Uterus (tissue), 4 donors: ENCODE results near the gene RAB9A. TPM values are rescaled to one million over a fixed set of nuclear protein-coding genes. Genes with fewer than 3 reads are reported as not detected.

Experiments used
- DNase-seq, 2 donors: peaks; one replicate each; pipeline ENCODE4 v3.0.0-alpha.2; 2019 to 2020
- H3K27ac ChIP-seq, 2 donors: fragments of 200-600 bp; sonication (generic); 1 replicate in 1 of 2; 2 replicates in 1 of 2; pipeline ENCODE4 v1.5.1; 2016 to 2018
- H3K27me3 ChIP-seq, 2 donors: fragments of 200-600 bp; sonication (generic); one replicate each; pipeline ENCODE4 v1.5.1; 2018 to 2019; ENCODE audit warnings: control low read depth in 1 of 2
- H3K36me3 ChIP-seq, 2 donors: fragments of 200-600 bp; sonication (generic); one replicate each; pipeline ENCODE4 v1.5.1; 2019; ENCODE audit warnings: control low read depth in 1 of 2
- H3K4me1 ChIP-seq, 2 donors: fragments of 200-600 bp; sonication (generic); one replicate each; pipeline ENCODE4 v1.5.1; 2018 to 2019; ENCODE audit warnings: control low read depth in 1 of 2
- H3K4me3 ChIP-seq, 2 donors: fragments of 200-600 bp; sonication (generic); 1 replicate in 1 of 2; 2 replicates in 1 of 2; pipeline ENCODE4 v1.5.1; 2018 to 2019; ENCODE audit warnings: mild to moderate bottlenecking in 1 of 2
- H3K9me3 ChIP-seq, 2 donors: fragments of 200-600 bp; sonication (generic); one replicate each; pipeline ENCODE4 v1.5.1; 2019; ENCODE audit warnings: control low read depth in 1 of 2
- POLR2A ChIP-seq, 2 donors: fragments of 450-650 bp; IDR thresholded peaks; one replicate each; pipeline ENCODE4 v1.6.1; 2016; ENCODE audit warnings: antibody characterized with exemption in 2 of 2, mild to moderate bottlenecking in 1 of 2, moderate library complexity in 1 of 2
- intact Hi-C: fragments of 100-400 bp; cut with DNase I; formaldehyde crosslinking; loops from one replicate; pipeline ENCODE4 v1.15.1; 2023; ENCODE audit warnings: low total_unique reads
- total RNA-seq, 4 donors: library from RNA; depleted of rRNA in 3 of 4; stranded (reverse); fragments of >200 nt in 3 of 4; gene quantifications; one replicate each; pipeline versions ENCODE4 v1.1.0 to v1.2.4, GENCODE V29; 2014 to 2023
- TF ChIP-seq, protein P1 (sequence below), 4 experiments: fragments of 200-600 bp in 2 of 4; fragments of 450-650 bp in 2 of 4; sonication (generic) in 2 of 4; IDR thresholded peaks; one replicate each; pipeline ENCODE4 v1.5.1; 2016 to 2019; ENCODE audit warnings: antibody characterized with exemption in 4 of 4, mild to moderate bottlenecking in 2 of 4, moderate library complexity in 1 of 4
- donor health status: DM: yes; HTN: yes; CAD: no.

RAB9A gene
- total RNA-seq, 4 donors from 2014 or later, result 27.2 to 40.2 (median 28.2) TPM

DNA sequence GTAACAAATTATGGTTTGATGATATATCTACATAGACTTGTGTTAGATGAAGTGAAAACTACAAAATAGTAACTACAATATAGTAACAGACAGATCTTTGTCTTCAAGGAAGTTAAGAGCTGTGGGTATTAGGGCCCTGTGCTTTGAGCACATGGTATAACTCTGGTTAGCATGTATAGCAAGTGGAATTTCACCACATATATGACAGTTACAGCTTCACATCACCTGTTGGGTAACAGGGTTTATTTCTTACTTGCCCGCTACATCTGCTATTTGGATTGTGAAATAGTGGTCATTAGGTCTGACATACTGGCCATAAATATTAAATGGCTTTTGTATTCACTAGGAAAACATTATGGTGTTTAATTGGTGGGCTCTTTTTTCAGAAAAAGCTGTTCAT, 65.8 kb downstream of the RAB9A start:
- H3K4me3 ChIP-seq, result no peak overlapping the region
- intact Hi-C loops, result no loop called here
- no peak for DNase-seq
- no peaks in the 10 kb centered on the region for H3K4me1 ChIP-seq
- H3K9me3 ChIP-seq, result no peaks in the 10 kb centered on the region
- no peak overlapping the region for H3K27ac ChIP-seq
- TF ChIP-seq, protein P1, sequence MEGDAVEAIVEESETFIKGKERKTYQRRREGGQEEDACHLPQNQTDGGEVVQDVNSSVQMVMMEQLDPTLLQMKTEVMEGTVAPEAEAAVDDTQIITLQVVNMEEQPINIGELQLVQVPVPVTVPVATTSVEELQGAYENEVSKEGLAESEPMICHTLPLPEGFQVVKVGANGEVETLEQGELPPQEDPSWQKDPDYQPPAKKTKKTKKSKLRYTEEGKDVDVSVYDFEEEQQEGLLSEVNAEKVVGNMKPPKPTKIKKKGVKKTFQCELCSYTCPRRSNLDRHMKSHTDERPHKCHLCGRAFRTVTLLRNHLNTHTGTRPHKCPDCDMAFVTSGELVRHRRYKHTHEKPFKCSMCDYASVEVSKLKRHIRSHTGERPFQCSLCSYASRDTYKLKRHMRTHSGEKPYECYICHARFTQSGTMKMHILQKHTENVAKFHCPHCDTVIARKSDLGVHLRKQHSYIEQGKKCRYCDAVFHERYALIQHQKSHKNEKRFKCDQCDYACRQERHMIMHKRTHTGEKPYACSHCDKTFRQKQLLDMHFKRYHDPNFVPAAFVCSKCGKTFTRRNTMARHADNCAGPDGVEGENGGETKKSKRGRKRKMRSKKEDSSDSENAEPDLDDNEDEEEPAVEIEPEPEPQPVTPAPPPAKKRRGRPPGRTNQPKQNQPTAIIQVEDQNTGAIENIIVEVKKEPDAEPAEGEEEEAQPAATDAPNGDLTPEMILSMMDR (IDR thresholded peaks at IDR 0.05), result no peak
- TF ChIP-seq POLR2A (IDR thresholded peaks at IDR 0.05), result no peak
- H3K27me3 ChIP-seq, result no peaks in the 10 kb centered on the region
- H3K36me3 ChIP-seq, result peaks cover 0 to 2% of the 10 kb centered on the region in 2 donors

DNA sequence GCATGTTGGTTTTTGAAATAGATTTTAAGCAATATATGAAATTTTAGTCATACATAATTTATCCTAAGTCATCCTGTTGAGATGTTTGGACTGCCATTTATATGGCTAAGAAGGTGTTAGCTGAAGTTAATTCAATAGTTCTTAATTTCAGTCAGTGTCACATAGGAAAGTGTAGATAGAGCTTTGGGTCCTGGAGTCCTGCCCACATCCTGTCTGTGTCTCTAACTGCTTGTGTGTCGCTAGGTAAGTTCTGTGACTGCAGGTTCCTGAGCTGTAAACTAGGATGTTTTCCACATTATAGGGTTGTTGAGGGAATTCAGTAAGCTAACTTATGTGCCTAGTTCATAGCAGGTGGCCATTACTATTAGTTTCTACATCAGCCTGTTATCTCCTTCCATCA, 66.3 kb downstream of the RAB9A start:
- H3K9me3 ChIP-seq, result no peaks in the 10 kb centered on the region
- intact Hi-C loops, result no loop called here
- peaks cover 0 to 2% of the 10 kb centered on the region in 2 donors for H3K36me3 ChIP-seq
- no peak overlapping the region for H3K27ac ChIP-seq
- H3K4me1 ChIP-seq, result no peaks in the 10 kb centered on the region
- DNase-seq, result no peak
- H3K4me3 ChIP-seq, result no peak overlapping the region
- TF ChIP-seq, protein P1 (IDR thresholded peaks at IDR 0.05), result no peak
- no peak for TF ChIP-seq POLR2A (IDR thresholded peaks at IDR 0.05)
- no peaks in the 10 kb centered on the region for H3K27me3 ChIP-seq

DNA sequence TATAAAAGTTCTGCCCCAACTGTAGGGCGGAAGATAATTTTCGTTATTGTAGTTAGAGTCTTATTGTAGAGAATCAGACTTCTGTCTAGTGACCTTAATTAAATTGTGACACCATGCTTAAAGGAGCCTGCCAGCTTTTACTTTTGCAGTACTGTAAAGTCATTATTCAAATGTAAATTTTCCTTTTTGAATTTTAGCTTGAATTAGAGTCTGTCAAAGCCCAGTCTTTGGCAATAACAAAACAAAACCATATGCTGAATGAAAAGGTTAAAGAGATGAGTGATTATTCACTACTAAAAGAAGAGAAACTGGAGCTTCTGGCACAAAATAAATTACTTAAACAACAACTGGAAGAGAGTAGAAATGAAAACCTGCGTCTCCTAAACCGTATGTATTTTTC, 67.5 kb downstream of the RAB9A start:
- H3K27me3 ChIP-seq, result no peaks in the 10 kb centered on the region
- intact Hi-C loops, result no loop called here
- no peak overlapping the region for H3K27ac ChIP-seq
- no peaks in the 10 kb centered on the region for H3K4me1 ChIP-seq
- H3K4me3 ChIP-seq, result no peak overlapping the region
- no peak for DNase-seq
- H3K9me3 ChIP-seq, result no peaks in the 10 kb centered on the region
- no peak for TF ChIP-seq POLR2A (IDR thresholded peaks at IDR 0.05)
- TF ChIP-seq, protein P1 (IDR thresholded peaks at IDR 0.05), result no peak
- H3K36me3 ChIP-seq, result peaks cover 0 to 2% of the 10 kb centered on the region in 2 donors

DNA sequence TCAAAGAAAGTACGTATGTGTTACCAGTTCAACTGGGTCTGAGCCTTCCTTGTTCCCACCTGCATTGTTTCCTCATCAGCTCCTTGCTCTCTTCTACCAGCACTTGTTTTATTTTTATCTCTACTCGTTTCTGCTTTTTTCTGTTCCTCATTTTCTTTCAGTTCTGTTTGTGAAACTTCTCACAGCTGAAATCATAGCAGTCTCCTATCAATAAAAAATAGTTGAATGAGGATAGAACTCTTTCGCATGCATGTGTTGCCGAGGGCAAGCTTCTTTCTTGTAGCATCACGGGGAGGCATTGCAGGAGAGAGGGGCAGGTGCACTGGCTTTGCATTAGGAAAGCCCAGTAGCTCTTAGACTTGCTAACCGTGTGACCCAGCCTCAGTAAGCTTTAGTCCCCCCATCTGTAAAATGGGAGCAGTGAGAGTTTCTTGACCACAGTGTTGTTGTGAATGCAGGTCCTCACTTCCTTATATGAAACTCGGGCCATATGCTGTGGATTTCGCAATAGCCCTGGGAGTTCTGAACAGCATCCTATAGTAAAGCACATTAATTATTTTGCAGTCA, 70.3 kb downstream of the RAB9A start:
- Histone ChIP-seq H3K36me3 (peaks cover 0 to 2% of the 10 kb centered on the region in 2 donors), H3K4me1 (no peaks in the 10 kb centered on the region), H3K4me3 (no peak overlapping the region), H3K9me3 (no peaks in the 10 kb centered on the region), H3K27me3 (no peaks in the 10 kb centered on the region), H3K27ac (no peak overlapping the region)
- no peak for TF ChIP-seq POLR2A (IDR thresholded peaks at IDR 0.05)
- TF ChIP-seq, protein P1 (IDR thresholded peaks at IDR 0.05), result no peak
- intact Hi-C loops, result no loop called here
- no peak for DNase-seq

Other genes starting within 250 kb of the RAB9A start
- 10 to 100 TPM in 1 of 4 donors, under 1 TPM in 1, not detected in 2; 0.18 to 15.7 TPM for gene EGFL6, start 119.5 kb upstream of the RAB9A start, total RNA-seq
- gene TCEANC, start 36.0 kb upstream of the RAB9A start, total RNA-seq, result 1 to 10 TPM; 1.5 to 9.2 (median 5.7) TPM
- gene TRAPPC2, start 45.5 kb downstream of the RAB9A start, total RNA-seq, result 10 to 100 TPM in 3 of 4 donors, 1 to 10 TPM in 1; 5.6 to 48.0 (median 22.8) TPM
- gene OFD1, start 45.6 kb downstream of the RAB9A start, total RNA-seq, result 100 to 1,000 TPM in 1 of 4 donors, 10 to 100 TPM in 3; 24.1 to 172 (median 49.7) TPM
- 10 to 100 TPM in 1 of 4 donors, 1 to 10 TPM in 2, under 1 TPM in 1; 0.59 to 44.1 (median 4.3) TPM for gene GPM6B, start 128.0 kb downstream of the RAB9A start, total RNA-seq